HG03066 (cell line): ENCODE results near the gene GOT1.

Source experiments
- ATAC-seq: cut with Tn5 transposase; IDR thresholded peaks from one replicate; pipeline ENCODE4 v1.9.1; 2021; ENCODE audit warnings: low read depth; ENCODE audit not compliant: unreplicated experiment

GOT1 gene

GRCh38 chr10:99365736-99366135, 64.7 kb downstream of the GOT1 start:
- no peak for ATAC-seq

- ATAC-seq, result no peak
Observed at GRCh38 chr10:99365311-99365710, 65.1 kb downstream of the GOT1 start.

- no peak for ATAC-seq
Observed at GRCh38 chr10:99364125-99364524, 66.3 kb downstream of the GOT1 start.

- ATAC-seq, result no peak
Observed at GRCh38 chr10:99360934-99361333, 69.5 kb downstream of the GOT1 start.

- no peak for ATAC-seq
Observed at GRCh38 chr10:99358101-99358500, 72.3 kb downstream of the GOT1 start.

- ATAC-seq, result no peak
Observed at GRCh38 chr10:99357691-99358090, 72.7 kb downstream of the GOT1 start.

GRCh38 chr10:99353182-99353581, 77.2 kb downstream of the GOT1 start:
- ATAC-seq, result no peak

- no peak for ATAC-seq
Observed at GRCh38 chr10:99347672-99348071, 82.8 kb downstream of the GOT1 start.
